GM20431 (cell line): ENCODE measurements around the gene KLHL26.
"Not testable (repeated sequence)": the region's sequence is repeated elsewhere in the genome, so short reads cannot be mapped to it uniquely, and the experiment has no call there.

ENCODE experiments used
- in situ Hi-C: fragments of 300-500 bp; cut with MseI, MboI; formaldehyde crosslinking; loops from one replicate; pipeline ENCODE4 v1.15.0; 2020; ENCODE audit warnings: low sequenced_read_pairs; ENCODE audit not compliant: unreplicated experiment

The KLHL26 gene

GRCh38 chr19:18636969-18637629 is at the start of gene KLHL26:
KLHL26 (plus strand) TSS chr19:18637028; CDS start chr19:18637055, 27 bp downstream.
- in situ Hi-C loops = no loop called here

- in situ Hi-C loops = no loop called here
These were observed 49.3 kb upstream of the KLHL26 start for GRCh38 chr19:18587561-18587960.

- in situ Hi-C loops = no loop called here
These were observed 48.7 kb upstream of the KLHL26 start for GRCh38 chr19:18587962-18588610.

- in situ Hi-C loops = no loop called here
These were observed 48.0 kb upstream of the KLHL26 start, which contains the start of gene REX1BD for GRCh38 chr19:18588611-18589379. REX1BD (plus strand) TSS chr19:18588798; CDS start chr19:18588802, 4 bp downstream.

- in situ Hi-C loops = no loop called here
These were observed 47.2 kb upstream of the KLHL26 start for GRCh38 chr19:18589380-18590272.

GRCh38 chr19:18590273-18591272 is 46.3 kb upstream of the KLHL26 start:
- in situ Hi-C loops = no loop called here

- in situ Hi-C loops = no loop called here
These were observed 45.0 kb upstream of the KLHL26 start for GRCh38 chr19:18591735-18592385.

- in situ Hi-C loops = not testable (repeated sequence)
These were observed 44.1 kb upstream of the KLHL26 start for GRCh38 chr19:18592732-18593131.

- in situ Hi-C loops = no loop called here
These were observed 43.3 kb upstream of the KLHL26 start for GRCh38 chr19:18593367-18594095.

- in situ Hi-C loops = no loop called here
These were observed 42.6 kb upstream of the KLHL26 start for GRCh38 chr19:18594096-18594823.

- in situ Hi-C loops = no loop called here
These were observed 41.9 kb upstream of the KLHL26 start for GRCh38 chr19:18594824-18595373.

GRCh38 chr19:18595475-18595874 is 41.4 kb upstream of the KLHL26 start:
- in situ Hi-C loops = no loop called here

GRCh38 chr19:18596752-18597157 is 40.1 kb upstream of the KLHL26 start:
- in situ Hi-C loops = no loop called here

- in situ Hi-C loops = no loop called here
These were observed 38.8 kb upstream of the KLHL26 start for GRCh38 chr19:18597809-18598660.

- in situ Hi-C loops = no loop called here
These were observed 37.3 kb upstream of the KLHL26 start for GRCh38 chr19:18599485-18599884.
